Measurements from ENCODE around the gene ZNF646.

ZNF646 gene

DNA sequence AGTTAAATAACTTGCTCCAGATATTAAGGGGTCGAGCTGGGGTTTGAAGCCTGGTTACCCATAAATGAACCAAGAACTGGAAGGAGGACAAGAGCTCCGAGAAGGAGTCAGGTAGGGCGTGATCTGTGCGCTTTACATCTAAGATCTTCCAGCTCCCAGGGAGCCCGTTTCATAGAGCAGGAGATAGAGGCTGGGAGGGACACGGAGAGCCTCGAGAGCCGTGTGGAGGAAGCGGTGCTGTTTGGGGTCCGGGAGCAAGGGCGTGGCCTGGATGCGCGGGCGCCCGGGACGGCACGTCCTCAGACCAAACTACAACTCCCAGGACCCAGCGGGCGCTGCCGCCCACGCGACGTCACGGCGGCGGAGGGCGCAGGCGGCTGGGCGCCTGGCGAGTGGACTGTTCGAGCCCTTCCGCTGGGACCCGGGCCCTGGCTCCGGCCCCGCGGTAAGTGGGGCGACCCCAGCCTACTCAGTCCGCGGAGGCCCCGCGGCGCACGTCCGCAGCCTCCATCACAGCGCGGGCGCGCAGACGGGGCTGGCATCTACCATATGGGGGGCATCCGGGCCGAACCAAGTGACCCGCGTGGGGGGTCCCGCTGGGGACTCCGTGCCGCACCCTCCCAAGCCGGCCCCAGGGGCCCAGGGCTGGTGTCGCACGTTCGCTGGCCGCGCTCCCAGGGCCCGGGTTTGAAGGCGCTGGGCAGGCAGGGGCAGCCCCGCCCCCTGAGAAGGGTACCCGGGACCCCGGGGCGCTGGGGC lies 34.0 kb downstream of the ZNF646 start, which contains the start of gene BCKDK:
BCKDK (plus strand) TSS at position 352 of the 759 bp plus-strand sequence. CDS start 838 bp downstream, outside the sequence.
- peak; percentile 53 for DNase-seq (ENCODE audit: low read depth)

DNA sequence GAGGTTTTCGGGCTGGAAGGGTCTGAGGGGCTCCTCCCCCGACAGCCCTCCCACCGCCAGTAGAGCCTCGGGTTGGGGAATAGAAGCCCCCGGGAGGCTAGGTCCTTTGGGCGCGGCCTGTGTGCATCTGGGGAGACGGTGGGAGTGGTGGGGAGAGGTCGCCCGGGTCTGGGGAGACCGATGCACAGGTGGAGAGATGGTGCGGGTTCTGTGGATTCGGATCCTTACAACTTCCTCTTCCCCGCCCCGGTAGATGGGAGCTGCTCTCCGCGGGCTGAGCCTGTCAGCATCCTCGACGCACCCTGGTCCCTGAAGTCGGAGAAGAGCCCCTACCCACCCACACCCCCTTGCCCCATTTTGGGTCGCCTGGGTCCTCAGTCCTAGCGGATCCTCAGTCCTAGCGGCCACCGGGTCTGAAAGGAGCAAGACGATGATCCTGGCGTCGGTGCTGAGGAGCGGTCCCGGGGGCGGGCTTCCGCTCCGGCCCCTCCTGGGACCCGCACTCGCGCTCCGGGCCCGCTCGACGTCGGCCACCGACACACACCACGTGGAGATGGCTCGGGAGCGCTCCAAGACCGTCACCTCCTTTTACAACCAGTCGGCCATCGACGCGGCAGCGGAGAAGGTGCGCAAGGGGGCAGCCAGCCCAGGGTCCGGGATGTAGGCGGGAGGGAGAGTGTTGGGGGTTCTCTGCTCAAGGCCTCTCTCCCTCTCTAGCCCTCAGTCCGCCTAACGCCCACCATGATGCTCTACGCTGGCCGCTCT lies 34.8 kb downstream of the ZNF646 start:
- DNase-seq (ENCODE audit: low read depth), result no peak

DNA sequence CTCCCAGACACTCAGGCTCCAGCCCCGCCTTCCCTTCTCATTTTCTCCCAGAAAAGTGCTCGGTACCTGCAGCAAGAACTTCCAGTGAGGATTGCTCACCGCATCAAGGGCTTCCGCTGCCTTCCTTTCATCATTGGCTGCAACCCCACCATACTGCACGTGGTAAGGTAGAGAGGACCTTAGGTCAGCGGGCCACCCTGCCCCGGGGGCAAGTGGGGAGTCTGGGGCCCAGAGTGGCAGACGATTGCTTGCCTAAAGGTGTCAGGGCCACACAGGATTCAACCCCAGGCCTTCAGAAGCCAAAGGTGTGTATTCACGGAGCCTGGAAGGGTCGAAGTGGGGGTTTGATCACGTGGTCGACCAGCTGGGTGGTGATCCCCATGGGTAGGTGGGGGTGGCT lies 35.4 kb downstream of the ZNF646 start:
- no peak for DNase-seq (ENCODE audit: low read depth)

DNA sequence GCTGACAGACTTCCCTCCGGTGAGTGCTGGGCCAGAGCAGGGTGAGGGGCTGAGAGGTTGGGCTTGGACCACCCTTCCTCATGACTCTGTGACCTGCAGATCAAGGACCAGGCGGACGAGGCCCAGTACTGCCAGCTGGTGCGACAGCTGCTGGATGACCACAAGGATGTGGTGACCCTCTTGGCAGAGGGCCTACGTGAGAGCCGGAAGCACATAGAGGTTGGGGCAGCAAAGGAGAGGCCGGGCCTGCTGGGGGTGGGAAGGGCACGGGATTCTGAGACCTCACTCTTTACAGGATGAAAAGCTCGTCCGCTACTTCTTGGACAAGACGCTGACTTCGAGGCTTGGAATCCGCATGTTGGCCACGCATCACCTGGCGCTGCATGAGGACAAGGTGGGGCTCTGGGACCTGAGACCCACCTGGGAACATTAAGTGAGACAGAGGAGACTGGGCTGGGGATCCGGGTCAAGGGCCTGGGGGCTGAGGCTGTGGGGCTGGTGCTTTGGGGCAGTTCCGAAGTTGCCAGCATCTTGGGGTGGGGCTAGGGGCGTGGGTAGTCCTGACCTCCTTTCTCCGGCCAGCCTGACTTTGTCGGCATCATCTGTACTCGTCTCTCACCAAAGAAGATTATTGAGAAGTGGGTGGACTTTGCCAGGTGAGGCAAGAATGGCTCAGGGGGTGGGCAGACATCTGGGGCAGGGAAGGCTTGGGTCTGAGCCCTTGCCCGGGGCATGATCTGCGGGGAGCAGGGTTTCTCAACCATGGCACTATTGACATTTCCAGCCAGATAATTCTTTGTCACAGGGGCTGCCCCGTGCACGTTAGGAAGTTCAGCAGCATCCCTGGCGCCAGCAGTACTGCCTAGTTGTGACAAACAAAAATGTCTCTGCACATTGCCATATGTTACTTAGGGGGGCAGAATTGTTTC lies 36.1 kb downstream of the ZNF646 start:
- DNase-seq (ENCODE audit: low read depth), result no peak

DNA sequence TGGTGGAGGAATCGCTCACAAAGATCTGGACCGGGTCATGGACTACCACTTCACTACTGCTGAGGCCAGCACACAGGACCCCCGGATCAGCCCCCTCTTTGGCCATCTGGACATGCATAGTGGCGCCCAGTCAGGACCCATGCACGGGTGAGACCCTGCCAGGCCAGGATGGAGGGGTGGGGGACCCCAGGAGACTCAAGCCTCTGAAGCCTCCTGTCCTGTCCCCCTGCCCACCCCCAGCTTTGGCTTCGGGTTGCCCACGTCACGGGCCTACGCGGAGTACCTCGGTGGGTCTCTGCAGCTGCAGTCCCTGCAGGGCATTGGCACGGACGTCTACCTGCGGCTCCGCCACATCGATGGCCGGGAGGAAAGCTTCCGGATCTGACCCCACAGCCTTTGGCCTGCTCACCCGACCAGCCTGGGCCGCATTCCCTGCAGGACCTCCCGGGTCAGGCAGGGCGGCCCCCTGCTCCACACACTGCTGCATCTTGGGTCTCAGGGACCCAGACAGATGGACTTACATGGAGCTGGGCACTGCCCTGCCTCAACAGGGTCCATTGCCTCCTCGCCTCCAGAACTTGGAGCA lies 37.8 kb downstream of the ZNF646 start:
- no peak for DNase-seq (ENCODE audit: low read depth)

DNA sequence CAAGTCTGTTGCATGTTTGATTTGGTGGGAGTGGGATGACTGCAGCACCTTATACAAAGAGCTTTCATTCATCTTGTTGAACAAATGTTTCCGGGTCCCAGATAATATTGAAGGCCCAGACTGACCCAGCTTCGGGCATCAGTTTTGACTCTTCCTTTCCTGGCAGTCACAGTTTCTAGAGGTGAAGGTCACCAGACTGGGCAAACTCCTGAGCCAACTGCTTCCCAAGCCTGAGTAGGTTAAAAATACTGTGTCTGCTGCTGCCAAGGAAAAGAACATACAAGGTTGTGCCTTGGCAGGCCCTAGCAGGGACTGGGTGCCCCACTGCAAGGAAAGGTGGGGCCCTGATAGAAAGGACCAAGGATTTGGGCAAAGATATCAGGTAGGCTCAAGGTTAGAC lies 38.5 kb downstream of the ZNF646 start:
- DNase-seq (ENCODE audit: low read depth), result no peak

DNA sequence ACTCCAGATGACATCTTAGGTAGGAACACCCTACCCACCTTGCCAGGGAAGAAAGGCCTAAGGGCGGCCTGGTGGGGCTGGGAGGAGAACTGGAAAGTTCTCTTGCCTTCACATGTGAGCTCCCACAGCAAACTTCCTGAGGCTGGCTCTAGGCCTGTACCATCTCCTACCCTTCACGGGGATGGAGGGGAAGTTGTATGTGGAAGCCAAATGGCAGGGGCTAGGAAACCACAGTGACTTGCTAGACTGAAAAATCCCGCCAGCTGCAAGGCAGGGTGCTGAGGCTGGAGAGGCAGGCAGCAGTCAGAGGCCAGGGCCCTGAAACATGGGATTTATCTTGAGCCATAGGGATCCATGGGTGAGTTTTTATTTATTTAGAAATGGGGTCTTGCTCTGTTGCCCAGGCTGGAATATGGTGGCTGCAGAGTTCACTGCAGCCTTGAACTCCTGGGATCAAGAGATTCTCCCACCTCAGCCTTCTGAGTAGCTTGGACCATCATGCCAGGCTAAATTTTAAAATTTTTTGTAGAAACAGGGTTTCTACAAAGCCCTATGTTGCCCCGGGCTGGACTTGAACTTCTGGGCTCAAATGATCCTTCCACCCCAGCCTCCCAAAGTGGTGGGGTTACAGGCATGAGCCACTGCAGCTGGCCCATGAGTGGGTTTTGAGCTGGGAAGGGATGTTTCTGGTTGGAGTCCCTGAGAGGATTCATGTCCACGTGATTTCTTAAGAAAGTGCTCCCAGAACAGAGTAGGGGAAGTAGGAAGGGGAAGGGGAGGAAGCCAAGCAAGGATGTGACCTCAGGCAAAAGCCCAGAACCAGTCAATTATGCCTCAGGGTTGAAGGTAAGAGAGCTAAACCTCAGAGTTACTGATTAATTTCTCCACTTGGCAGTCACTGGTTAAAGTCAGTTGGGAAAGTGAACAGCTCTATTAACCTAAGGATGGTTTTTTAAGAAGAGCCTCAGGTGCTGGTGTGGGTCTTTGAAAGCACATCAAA lies 39.2 kb downstream of the ZNF646 start:
- DNase-seq (ENCODE audit: low read depth), result no peak

DNA sequence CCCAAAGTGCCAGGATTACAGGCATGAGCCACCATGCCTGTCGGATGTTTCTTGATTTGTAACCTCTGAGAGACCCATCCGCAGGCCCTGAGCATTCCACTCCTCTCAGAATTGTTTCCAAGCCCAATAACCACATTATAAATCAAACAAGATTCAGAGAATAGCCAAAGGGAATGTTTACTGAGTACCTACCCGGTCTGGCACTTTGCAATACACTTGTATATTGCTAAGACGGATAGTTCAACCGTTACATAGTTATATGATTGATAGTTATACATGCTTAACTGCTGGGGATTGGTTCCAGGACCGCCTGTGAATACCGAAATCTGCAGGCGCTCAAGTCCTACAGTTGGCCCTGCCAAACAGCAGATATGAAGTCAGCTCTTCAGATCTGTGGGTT lies 40.2 kb downstream of the ZNF646 start:
- no peak for DNase-seq (ENCODE audit: low read depth)

DNA sequence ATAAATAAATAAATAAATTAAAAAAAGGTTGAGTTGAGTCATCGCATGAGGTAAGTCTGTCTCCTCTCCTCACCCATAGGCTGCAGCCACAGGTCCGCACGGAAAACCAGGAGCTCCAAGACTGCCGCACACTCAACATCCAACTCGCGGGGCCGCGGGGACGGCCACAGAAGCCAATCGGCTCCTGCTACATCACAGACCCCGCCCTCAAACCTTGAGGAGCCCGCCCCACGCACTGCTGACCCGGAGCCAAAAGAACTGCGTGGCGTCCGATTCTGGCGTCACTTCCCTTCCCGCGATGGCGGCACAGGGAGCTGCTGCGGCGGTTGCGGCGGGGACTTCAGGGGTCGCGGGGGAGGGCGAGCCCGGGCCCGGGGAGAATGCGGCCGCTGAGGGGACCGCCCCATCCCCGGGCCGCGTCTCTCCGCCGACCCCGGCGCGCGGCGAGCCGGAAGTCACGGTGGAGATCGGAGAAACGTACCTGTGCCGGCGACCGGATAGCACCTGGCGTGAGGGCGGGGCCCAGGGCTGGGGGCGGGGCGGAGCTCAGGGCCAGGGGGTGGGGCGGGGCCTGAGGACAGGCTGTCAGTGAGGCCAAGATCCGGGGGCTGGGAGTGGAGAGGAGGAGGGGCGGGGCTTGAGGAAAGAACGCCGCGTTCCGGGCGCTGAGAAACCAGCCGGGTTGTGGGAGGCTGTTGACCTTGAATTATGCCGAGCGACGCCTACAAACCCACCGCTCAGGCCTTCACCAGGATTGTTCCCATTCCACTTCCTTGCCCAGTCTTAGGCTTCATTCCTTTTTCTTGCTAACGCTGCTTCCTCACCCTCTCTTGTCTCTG lies 43.4 kb downstream of the ZNF646 start, which contains the start of gene KAT8:
KAT8 (plus strand) TSS at position 281 of the 839 bp plus-strand sequence; CDS start at position 299, 18 bp downstream.
- peak; percentile 96 for DNase-seq (ENCODE audit: low read depth)

DNA sequence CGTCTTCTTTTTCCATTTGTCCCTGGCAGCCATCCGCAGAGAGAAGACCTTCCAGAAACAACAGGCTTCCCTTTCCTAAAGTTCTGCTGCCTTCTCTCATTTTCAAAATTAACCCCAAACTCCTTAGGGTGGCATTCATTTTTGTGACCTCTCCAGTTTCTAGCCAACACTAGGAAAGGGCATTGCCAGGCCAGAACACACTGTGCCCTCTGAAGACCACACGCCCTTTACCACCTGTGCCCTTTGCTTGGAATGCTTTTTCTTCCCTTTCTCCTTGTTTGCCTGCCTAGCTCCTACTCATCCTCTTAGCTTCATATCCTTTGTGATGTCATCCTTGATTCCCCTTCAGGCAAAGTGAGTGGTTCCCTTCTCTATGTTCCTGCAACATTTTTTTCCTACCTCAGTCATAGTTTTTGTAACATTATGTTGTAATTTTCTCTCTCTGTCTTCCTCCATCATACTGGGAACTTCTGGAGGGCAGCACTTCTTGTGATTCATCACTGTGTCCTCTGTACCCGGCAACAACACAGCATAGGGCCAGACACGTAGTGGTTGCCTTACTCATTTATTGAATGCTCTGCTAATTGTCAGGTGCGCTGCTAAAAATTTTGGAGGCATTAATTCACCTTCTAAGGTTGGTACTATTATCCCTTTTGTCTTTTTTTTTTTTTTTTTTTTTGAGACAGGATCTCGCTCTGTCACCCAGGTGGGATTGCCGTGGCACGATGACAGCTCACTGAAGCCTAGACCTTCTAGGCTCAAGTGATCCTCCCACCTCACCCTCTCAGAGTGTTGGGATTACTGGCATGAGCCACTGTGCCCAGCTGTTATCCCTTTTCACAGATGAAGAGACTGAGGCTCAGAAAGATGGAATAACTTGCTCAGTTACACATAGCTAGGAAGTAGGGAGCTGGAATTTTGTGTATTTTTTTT lies 44.3 kb downstream of the ZNF646 start:
- DNase-seq (ENCODE audit: low read depth), result no peak

DNA sequence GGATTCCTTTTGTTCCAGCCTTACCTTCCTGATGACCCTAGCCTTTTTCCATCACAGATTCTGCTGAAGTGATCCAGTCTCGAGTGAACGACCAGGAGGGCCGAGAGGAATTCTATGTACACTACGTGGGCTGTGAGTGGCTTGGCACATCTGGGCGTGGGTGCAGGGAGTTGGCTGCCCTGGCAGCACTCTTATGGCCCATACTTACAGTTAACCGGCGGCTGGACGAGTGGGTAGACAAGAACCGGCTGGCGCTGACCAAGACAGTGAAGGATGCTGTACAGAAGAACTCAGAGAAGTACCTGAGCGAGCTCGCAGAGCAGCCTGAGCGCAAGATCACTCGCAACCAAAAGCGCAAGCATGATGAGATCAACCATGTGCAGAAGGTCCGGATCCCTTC lies 45.9 kb downstream of the ZNF646 start:
- DNase-seq (ENCODE audit: low read depth), result no peak

DNA sequence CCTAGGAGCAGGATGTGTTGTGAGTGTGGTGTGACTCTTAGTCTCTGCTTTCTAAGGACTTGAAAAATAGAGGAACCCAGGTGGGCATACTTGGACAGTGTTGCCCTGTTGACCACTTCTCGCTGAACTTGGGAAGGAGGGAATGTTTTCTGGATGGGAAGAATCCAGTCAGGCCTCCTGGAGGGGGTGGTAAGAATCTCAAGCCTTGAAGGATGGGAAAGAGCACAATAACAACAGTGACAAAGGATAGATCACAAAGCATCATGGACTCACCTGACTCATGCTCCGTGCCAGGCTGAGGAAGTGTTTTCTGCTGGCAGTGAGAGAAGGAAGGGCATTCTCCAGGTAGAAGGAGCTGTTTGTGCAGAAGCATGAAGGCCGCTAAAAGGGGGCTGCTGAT lies 51.6 kb downstream of the ZNF646 start:
- no peak for DNase-seq (ENCODE audit: low read depth)

DNA sequence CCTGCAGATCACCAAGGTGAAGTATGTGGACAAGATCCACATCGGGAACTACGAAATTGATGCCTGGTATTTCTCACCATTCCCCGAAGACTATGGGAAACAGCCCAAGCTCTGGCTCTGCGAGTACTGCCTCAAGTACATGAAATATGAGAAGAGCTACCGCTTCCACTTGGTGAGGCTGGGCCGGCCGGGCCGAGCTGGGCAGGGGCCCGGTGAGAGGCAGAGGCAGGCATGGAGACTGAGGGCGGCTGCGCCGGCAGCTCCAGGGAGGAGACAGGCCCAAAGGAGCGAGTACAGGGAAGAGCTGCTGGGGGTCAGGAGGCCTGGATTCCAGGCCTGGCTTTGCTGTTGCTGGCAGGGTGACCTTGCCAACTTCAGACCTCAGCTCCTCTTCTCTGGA lies 53.0 kb downstream of the ZNF646 start:
- DNase-seq (ENCODE audit: low read depth), result no peak

DNA sequence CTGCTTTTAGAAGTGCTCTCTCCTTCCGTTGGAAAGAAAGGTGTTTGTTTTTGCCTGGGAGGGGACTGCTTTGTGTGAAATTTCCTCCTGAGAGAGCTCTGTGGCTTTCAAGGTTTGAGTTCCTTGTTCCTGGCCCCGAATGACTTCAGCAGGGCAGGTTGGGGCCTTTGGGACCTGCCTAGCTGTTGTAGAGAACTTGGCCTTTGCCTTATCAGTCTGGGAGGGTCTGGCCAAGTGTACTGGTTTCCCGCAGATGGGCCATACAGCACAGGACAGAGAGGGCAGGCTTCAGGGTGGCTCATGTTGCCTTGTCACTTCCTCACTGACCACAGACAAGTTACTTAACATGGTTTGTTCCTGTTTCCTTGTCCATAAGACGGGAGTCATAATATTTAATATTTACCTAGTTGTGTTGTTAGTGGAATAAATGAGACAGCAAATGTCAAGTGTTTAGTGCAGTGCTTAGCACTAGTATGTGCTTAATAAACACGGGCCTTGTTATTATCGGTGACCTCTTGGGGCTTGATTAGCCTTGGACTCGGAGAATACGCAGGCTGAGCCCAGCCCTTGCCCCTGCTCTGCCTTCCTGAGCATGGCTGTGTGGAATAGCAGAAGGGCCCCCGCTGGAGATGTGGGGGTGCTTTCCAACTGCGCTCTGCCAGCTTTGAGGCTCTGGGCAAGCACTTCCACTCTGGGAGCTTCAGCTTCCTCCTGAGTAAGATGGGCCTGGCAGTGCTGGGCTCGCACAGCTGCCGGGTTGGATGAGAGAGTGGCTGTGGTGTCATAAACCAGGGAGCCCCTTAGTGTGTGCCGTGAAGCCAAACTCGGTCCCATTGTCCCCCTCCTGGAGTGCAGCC lies 54.7 kb downstream of the ZNF646 start:
- DNase-seq (ENCODE audit: low read depth), result no peak

DNA sequence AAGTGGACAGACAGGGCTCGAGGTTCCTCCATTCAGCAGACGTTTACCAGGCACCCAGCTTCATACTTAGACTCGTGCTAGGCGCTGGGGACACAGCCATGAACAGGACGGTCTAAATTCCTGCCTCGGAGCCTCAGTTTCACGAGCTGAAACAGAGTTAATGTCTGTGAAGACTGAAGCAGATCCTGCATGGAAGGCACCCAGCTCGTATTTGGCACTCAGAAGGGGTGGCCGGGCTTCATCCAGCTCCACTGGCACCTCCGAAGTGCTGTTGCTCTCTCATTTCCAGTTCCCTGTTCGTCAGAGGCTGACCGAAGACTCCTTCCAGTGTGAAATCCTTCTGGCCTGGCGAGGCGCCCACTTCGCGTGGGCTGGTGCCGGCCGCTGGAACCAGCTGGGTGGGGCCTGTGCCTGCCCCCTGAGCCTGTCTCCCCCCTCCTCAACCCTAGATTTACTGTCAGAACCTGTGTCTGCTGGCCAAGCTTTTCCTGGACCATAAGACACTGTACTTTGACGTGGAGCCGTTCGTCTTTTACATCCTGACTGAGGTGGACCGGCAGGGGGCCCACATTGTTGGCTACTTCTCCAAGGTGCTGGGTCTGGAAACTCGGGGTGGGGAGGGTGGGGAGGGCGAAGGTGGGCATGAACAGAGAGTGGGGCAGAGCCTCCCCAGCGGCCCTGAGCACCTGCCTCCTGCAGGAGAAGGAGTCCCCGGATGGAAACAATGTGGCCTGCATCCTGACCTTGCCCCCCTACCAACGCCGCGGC lies 55.5 kb downstream of the ZNF646 start:
- DNase-seq (ENCODE audit: low read depth), result no peak

DNA sequence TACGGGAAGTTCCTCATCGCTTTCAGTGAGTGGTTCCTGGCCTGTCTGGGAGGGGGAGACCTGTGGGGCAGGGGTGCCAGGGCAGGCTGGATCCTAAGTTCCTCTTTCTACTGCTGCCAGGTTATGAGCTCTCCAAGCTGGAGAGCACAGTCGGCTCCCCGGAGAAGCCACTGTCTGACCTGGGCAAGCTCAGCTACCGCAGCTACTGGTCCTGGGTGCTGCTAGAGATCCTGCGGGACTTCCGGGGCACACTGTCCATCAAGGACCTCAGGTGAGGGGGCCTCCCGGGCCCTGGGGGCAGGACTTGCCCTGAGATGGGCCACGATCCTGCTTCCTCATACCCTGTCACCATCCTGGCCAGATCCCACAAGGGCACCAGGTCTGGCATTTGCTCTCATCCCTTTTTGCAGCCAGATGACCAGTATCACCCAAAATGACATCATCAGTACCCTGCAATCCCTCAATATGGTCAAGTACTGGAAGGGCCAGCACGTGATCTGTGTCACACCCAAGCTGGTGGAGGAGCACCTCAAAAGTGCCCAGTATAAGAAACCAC lies 56.2 kb downstream of the ZNF646 start:
- DNase-seq (ENCODE audit: low read depth), result no peak
